ENCODE measurements around the gene CDS2. TPM values are rescaled to one million over a fixed set of nuclear protein-coding genes. Genes with fewer than 3 reads are reported as not detected.

The CDS2 gene
- total and polyA plus RNA-seq, 10 of the 15 experiments (the other 5 are each of a cell fraction or from before 2014, with no cell fraction given) = 11.5 to 94.7 (median 23.1) TPM

GRCh38 chr20:5078399-5078958 lies 48.3 kb upstream of the CDS2 start (continued):
- TF ChIP-seq FOXK2 (IDR thresholded peaks at IDR 0.05) = peak; percentile 76
- TF ChIP-seq RFX5 (IDR thresholded peaks at IDR 0.05; ENCODE audit: low read depth, low read length) = 0 out of 2 replicates have a peak, but pooled peaks have one; percentile 42
- TF ChIP-seq MEF2B (IDR thresholded peaks at IDR 0.05; ENCODE audit: partially characterized antibody, poor library complexity, severe bottlenecking) = peak; percentile 41

DNA sequence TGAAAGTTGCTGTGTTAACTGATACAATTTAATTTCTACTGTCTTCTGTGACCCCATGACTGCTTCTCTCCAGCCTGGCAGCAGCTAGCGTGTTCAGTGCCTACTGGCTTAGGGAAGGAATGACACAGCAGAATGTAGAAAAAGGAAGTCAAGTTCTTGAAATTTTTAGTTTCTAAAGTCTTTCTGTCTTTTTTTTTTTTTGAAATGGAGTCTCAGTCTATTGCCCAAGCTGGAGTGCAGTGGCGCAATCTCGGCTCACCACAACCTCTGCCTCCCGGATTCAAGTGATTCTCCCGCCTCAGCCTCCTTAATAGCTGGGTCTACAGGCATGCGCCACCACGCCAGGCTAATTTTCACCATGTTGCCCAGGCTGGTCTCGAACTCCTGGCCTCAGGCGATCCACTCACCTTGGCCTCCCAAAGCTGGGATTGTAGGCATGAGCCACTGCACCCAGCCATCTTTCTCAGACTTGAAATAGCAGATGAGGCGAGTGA lies 46.4 kb upstream of the CDS2 start:
- H3K27ac ChIP-seq (ENCODE audit: control insufficient read depth, insufficient read depth) = peak overlapping the region; percentile 13; the same call in 1 of the 2 replicates
- POLR2A ChIA-PET = interaction anchor here (0.5 to 5.5 kb wide), 11 partner anchors 11 to 108 kb away, joined by 3 to 49 read pairs (median 6); no protein-coding TSS in a partner anchor
- H3K4me2 ChIP-seq (ENCODE audit: control insufficient read depth, insufficient read depth) = peak overlapping the region; percentile 41
- FAIRE-seq (no peak), ATAC-seq (peak; percentile 74), DNase-seq (ENCODE audit: low read depth, low spot score) (peak; percentile 48)
- no peak overlapping the region for H3K9ac ChIP-seq (ENCODE audit: control insufficient read depth, insufficient read depth, low read length)
- intact Hi-C loops (cut with micrococcal nuclease; ENCODE audit: unreplicated experiment) = no loop called here
- WGBS (ENCODE audit: insufficient coverage, insufficient replicate concordance, low lambda C conversion rate, missing lambda C conversion rate) = 51% methylated on average over 10 of the region's 10 CpGs
- H3K27me3 ChIP-seq (replicated peaks in 1 of 2; ENCODE audit: control insufficient read depth in 2 of 2, insufficient read depth in 2 of 2, low read length in 1 of 2) = no peaks in the 10 kb centered on the region
- no TSS peak for BruUV-seq (replicated peaks)
- peaks cover 34% of the 10 kb centered on the region for H3K4me1 ChIP-seq (ENCODE audit: control insufficient read depth, insufficient read depth, low read length)
- in situ Hi-C loops (cut with MboI) = loop anchor here (5.0 kb wide), 1 partner anchor 268 kb away; no protein-coding TSS in a partner anchor
- no peaks in the 10 kb centered on the region for H3K36me3 ChIP-seq (ENCODE audit: control insufficient read depth in 2 of 2, insufficient read depth in 2 of 2, low read length in 1 of 2)
- RAD21 ChIA-PET (ENCODE audit: unreplicated experiment) = interaction anchor here (0.9 to 3.7 kb wide), 19 partner anchors 8 to 266 kb away, joined by 3 to 26 read pairs (median 6); partner anchors contain the start of gene CDS2
- no peak overlapping the region for H3K4me3 ChIP-seq
- CTCF ChIA-PET = interaction anchor here (0.9 to 4.8 kb wide), 9 partner anchors 11 to 266 kb away, joined by 3 to 40 read pairs (median 4); no protein-coding TSS in a partner anchor
- no peaks in the 10 kb centered on the region for H4K20me1 ChIP-seq (ENCODE audit: control insufficient read depth, insufficient read depth)
- H3K79me2 ChIP-seq (ENCODE audit: control insufficient read depth, insufficient read depth, low read length) = no peaks in the 10 kb centered on the region
- no peaks in the 10 kb centered on the region for H3K9me3 ChIP-seq (replicated peaks; ENCODE audit: control insufficient read depth, insufficient read depth, low read length)
- SMC1A ChIA-PET (ENCODE audit: uncharacterized antibody, unreplicated experiment) = interaction anchor here (1.1 to 5.1 kb wide), 17 partner anchors 8 to 269 kb away, joined by 3 to 45 read pairs (median 8); no protein-coding TSS in a partner anchor
- H2AFZ ChIP-seq (ENCODE audit: control insufficient read depth, low read depth, low read length) = no peak overlapping the region; the same call in 1 of the 2 replicates
- TF ChIP-seq MYC (IDR thresholded peaks at IDR 0.05; ENCODE audit: insufficient read depth, insufficient read length, insufficient replicate concordance, low read length, severe bottlenecking) (no peak), CEBPB (IDR thresholded peaks at IDR 0.05; ENCODE audit: borderline replicate concordance in 1 of 2, low read depth in 2 of 2, low read length in 2 of 2) (peak in 1 of 2 experiments; percentile 39; a peak in 1 of 4 replicates), ESRRA (IDR thresholded peaks at IDR 0.05; ENCODE audit: low read length) (no peak), CHD4 (IDR thresholded peaks at IDR 0.05) (no peak), DPF2 (IDR thresholded peaks at IDR 0.05) (no peak; the same call in 1 of the 2 replicates), HDAC2 (IDR thresholded peaks at IDR 0.05) (no peak), RBBP5 (conservative IDR thresholded peaks at IDR 0.05) (no peak), EP300 (IDR thresholded peaks at IDR 0.05; ENCODE audit: borderline replicate concordance in 1 of 2, control insufficient read depth in 1 of 2, low read depth in 2 of 2, low read length in 2 of 2) (peak in 1 of 2 experiments; percentile 23; a peak in 1 of 4 replicates), ZNF207 (IDR thresholded peaks at IDR 0.05; ENCODE audit: borderline replicate concordance) (no peak), PAX8 (IDR thresholded peaks at IDR 0.05) (no peak), YBX1 (IDR thresholded peaks at IDR 0.05) (no peak), NFYB (IDR thresholded peaks at IDR 0.05; ENCODE audit: insufficient read depth, low read depth, low read length) (no peak), CBX5 (IDR thresholded peaks at IDR 0.05; ENCODE audit: low read depth) (no peak), SMARCA5 (IDR thresholded peaks at IDR 0.05) (peak; percentile 84), ZSCAN29 (IDR thresholded peaks at IDR 0.05) (no peak), SREBF2 (IDR thresholded peaks at IDR 0.05; ENCODE audit: low read length) (no peak)
- TF ChIP-seq, protein P1, sequence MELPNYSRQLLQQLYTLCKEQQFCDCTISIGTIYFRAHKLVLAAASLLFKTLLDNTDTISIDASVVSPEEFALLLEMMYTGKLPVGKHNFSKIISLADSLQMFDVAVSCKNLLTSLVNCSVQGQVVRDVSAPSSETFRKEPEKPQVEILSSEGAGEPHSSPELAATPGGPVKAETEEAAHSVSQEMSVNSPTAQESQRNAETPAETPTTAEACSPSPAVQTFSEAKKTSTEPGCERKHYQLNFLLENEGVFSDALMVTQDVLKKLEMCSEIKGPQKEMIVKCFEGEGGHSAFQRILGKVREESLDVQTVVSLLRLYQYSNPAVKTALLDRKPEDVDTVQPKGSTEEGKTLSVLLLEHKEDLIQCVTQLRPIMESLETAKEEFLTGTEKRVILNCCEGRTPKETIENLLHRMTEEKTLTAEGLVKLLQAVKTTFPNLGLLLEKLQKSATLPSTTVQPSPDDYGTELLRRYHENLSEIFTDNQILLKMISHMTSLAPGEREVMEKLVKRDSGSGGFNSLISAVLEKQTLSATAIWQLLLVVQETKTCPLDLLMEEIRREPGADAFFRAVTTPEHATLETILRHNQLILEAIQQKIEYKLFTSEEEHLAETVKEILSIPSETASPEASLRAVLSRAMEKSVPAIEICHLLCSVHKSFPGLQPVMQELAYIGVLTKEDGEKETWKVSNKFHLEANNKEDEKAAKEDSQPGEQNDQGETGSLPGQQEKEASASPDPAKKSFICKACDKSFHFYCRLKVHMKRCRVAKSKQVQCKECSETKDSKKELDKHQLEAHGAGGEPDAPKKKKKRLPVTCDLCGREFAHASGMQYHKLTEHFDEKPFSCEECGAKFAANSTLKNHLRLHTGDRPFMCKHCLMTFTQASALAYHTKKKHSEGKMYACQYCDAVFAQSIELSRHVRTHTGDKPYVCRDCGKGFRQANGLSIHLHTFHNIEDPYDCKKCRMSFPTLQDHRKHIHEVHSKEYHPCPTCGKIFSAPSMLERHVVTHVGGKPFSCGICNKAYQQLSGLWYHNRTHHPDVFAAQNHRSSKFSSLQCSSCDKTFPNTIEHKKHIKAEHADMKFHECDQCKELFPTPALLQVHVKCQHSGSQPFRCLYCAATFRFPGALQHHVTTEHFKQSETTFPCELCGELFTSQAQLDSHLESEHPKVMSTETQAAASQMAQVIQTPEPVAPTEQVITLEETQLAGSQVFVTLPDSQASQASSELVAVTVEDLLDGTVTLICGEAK (IDR thresholded peaks at IDR 0.05; ENCODE audit: borderline replicate concordance) = no peak

All from GM12878 (cell line).